ENCODE measurements around the gene RAB6B.

The RAB6B gene

GRCh38 chr3:133930341-133930933, 34.8 kb upstream of the RAB6B start:
- no peak for DNase-seq

- no peak for DNase-seq
Observed at GRCh38 chr3:133928903-133929607, 33.4 kb upstream of the RAB6B start.

GRCh38 chr3:133928136-133928893, 32.6 kb upstream of the RAB6B start:
- no peak for DNase-seq

- DNase-seq, result peak; percentile 66 to 69
Observed at GRCh38 chr3:133927540-133928066, 31.9 kb upstream of the RAB6B start.

- no peak for DNase-seq
Observed at GRCh38 chr3:133926736-133927539, 31.3 kb upstream of the RAB6B start.

- DNase-seq, result no peak
Observed at GRCh38 chr3:133925960-133926735, 30.5 kb upstream of the RAB6B start.

GRCh38 chr3:133924041-133924440, 28.4 kb upstream of the RAB6B start:
- no peak for DNase-seq

GRCh38 chr3:133921592-133921991, 25.9 kb upstream of the RAB6B start:
- no peak for DNase-seq

- DNase-seq, result no peak
Observed at GRCh38 chr3:133917144-133917543, 21.5 kb upstream of the RAB6B start.

- no peak for DNase-seq
Observed at GRCh38 chr3:133915685-133916658, 20.3 kb upstream of the RAB6B start.

GRCh38 chr3:133914839-133915600, 19.3 kb upstream of the RAB6B start:
- no peak for DNase-seq

GRCh38 chr3:133910422-133910821, 14.7 kb upstream of the RAB6B start:
- no peak for DNase-seq

GRCh38 chr3:133905376-133905775, 9.7 kb upstream of the RAB6B start:
- no peak for DNase-seq

GRCh38 chr3:133901847-133902246, 6.2 kb upstream of the RAB6B start:
- no peak for DNase-seq

- DNase-seq, result no peak
Observed at GRCh38 chr3:133901083-133901482, 5.4 kb upstream of the RAB6B start.

- no peak for DNase-seq
Observed at GRCh38 chr3:133899311-133899710, 3.6 kb upstream of the RAB6B start.

- no peak for DNase-seq
Observed at GRCh38 chr3:133897547-133897946, 1.9 kb upstream of the RAB6B start.

GRCh38 chr3:133896002-133896761, 500 bp upstream of the RAB6B start:
- no peak for DNase-seq
